Measurements from ENCODE around the gene ZNF618. TPM values are rescaled to one million over a fixed set of nuclear protein-coding genes. Genes with fewer than 3 reads are reported as not detected.
"Not testable (repeated sequence)": the region's sequence is repeated elsewhere in the genome, so short reads cannot be mapped to it uniquely, and the experiment has no call there.

Gene ZNF618
- polyA plus RNA-seq, 4 donors, result 0.22 to 5.5 (median 1.9) TPM

GRCh38 chr9:114037249-114037648 is 161.1 kb downstream of the ZNF618 start:
- Histone ChIP-seq H3K9me3 (ENCODE audit: control insufficient read depth in 2 of 2, insufficient read depth in 1 of 2, low read depth in 1 of 2, low read length in 1 of 2) (peaks cover 0 to 5% of the 10 kb centered on the region in 2 donors), H3K27ac (ENCODE audit: low read depth in 1 of 3, low read length in 2 of 3) (no peak overlapping the region), H3K4me3 (ENCODE audit: low read depth in 1 of 3, low read length in 3 of 3) (no peak overlapping the region), H3K27me3 (ENCODE audit: control insufficient read depth in 3 of 3, insufficient read depth in 3 of 3, low read length in 3 of 3) (no peaks in the 10 kb centered on the region), H3K4me1 (ENCODE audit: control insufficient read depth in 3 of 3, insufficient read depth in 2 of 3, low read depth in 1 of 3, low read length in 2 of 3) (no peaks in the 10 kb centered on the region), H3K36me3 (ENCODE audit: control insufficient read depth in 3 of 3, insufficient read depth in 2 of 3, low read depth in 1 of 3, low read length in 3 of 3) (peaks cover 0 to 65% (median 3%) of the 10 kb centered on the region in 3 donors)
- 78 to 88% (median 87%) methylated on average over 5 of the region's 5 CpGs for WGBS, 3 donors
- DNase-seq, result no peak
- FAIRE-seq, result no peak

- FAIRE-seq (no peak), DNase-seq (no peak)
- Histone ChIP-seq H3K27ac (ENCODE audit: low read depth in 1 of 3, low read length in 2 of 3) (no peak overlapping the region), H3K9me3 (ENCODE audit: control insufficient read depth in 2 of 2, insufficient read depth in 1 of 2, low read depth in 1 of 2, low read length in 1 of 2) (peaks cover 0 to 5% of the 10 kb centered on the region in 2 donors), H3K4me3 (ENCODE audit: low read depth in 1 of 3, low read length in 3 of 3) (no peak overlapping the region), H3K36me3 (ENCODE audit: control insufficient read depth in 3 of 3, insufficient read depth in 2 of 3, low read depth in 1 of 3, low read length in 3 of 3) (peaks cover 0 to 56% (median 3%) of the 10 kb centered on the region in 3 donors), H3K27me3 (ENCODE audit: control insufficient read depth in 3 of 3, insufficient read depth in 3 of 3, low read length in 3 of 3) (no peaks in the 10 kb centered on the region), H3K4me1 (ENCODE audit: control insufficient read depth in 3 of 3, insufficient read depth in 2 of 3, low read depth in 1 of 3, low read length in 2 of 3) (no peaks in the 10 kb centered on the region)
- WGBS, 3 donors, result 85 to 91% (median 90%) methylated on average over 19 of the region's 19 CpGs
These were observed 162.0 kb downstream of the ZNF618 start for GRCh38 chr9:114037961-114038723.

GRCh38 chr9:114038724-114039313 is 162.7 kb downstream of the ZNF618 start:
- peaks cover 0 to 50% (median 3%) of the 10 kb centered on the region in 3 donors for H3K36me3 ChIP-seq (ENCODE audit: control insufficient read depth in 3 of 3, insufficient read depth in 2 of 3, low read depth in 1 of 3, low read length in 3 of 3)
- FAIRE-seq (no peak), DNase-seq (no peak)
- no peak overlapping the region for H3K4me3 ChIP-seq (ENCODE audit: low read depth in 1 of 3, low read length in 3 of 3)
- H3K4me1 ChIP-seq (ENCODE audit: control insufficient read depth in 3 of 3, insufficient read depth in 2 of 3, low read depth in 1 of 3, low read length in 2 of 3), result no peaks in the 10 kb centered on the region
- no peaks in the 10 kb centered on the region for H3K27me3 ChIP-seq (ENCODE audit: control insufficient read depth in 3 of 3, insufficient read depth in 3 of 3, low read length in 3 of 3)
- no peak overlapping the region for H3K27ac ChIP-seq (ENCODE audit: low read depth in 1 of 3, low read length in 2 of 3)
- H3K9me3 ChIP-seq (ENCODE audit: control insufficient read depth in 2 of 2, insufficient read depth in 1 of 2, low read depth in 1 of 2, low read length in 1 of 2), result peaks cover 0 to 5% of the 10 kb centered on the region in 2 donors
- 92 to 94% (median 93%) methylated on average over 13 of the region's 13 CpGs for WGBS, 3 donors

GRCh38 chr9:114039484-114039883 is 163.4 kb downstream of the ZNF618 start:
- H3K4me3 ChIP-seq (ENCODE audit: low read depth in 1 of 3, low read length in 3 of 3), result no peak overlapping the region
- H3K27ac ChIP-seq (ENCODE audit: low read depth in 1 of 3, low read length in 2 of 3), result no peak overlapping the region
- H3K9me3 ChIP-seq (ENCODE audit: control insufficient read depth in 2 of 2, insufficient read depth in 1 of 2, low read depth in 1 of 2, low read length in 1 of 2), result peaks cover 0 to 5% of the 10 kb centered on the region in 2 donors
- FAIRE-seq (no peak), DNase-seq (no peak)
- 76 to 82% (median 80%) methylated on average over 5 of the region's 5 CpGs for WGBS, 3 donors
- H3K4me1 ChIP-seq (ENCODE audit: control insufficient read depth in 3 of 3, insufficient read depth in 2 of 3, low read depth in 1 of 3, low read length in 2 of 3), result no peaks in the 10 kb centered on the region
- H3K36me3 ChIP-seq (ENCODE audit: control insufficient read depth in 3 of 3, insufficient read depth in 2 of 3, low read depth in 1 of 3, low read length in 3 of 3), result peaks cover 0 to 44% (median 3%) of the 10 kb centered on the region in 3 donors
- H3K27me3 ChIP-seq (ENCODE audit: control insufficient read depth in 3 of 3, insufficient read depth in 3 of 3, low read length in 3 of 3), result no peaks in the 10 kb centered on the region

- not testable (repeated sequence) for H3K27ac ChIP-seq (ENCODE audit: low read depth in 1 of 3, low read length in 2 of 3); H3K27me3 ChIP-seq (ENCODE audit: control insufficient read depth in 3 of 3, insufficient read depth in 3 of 3, low read length in 3 of 3); DNase-seq; FAIRE-seq; H3K9me3 ChIP-seq (ENCODE audit: control insufficient read depth in 2 of 2, insufficient read depth in 1 of 2, low read depth in 1 of 2, low read length in 1 of 2); H3K4me3 ChIP-seq (ENCODE audit: low read depth in 1 of 3, low read length in 3 of 3); H3K4me1 ChIP-seq (ENCODE audit: control insufficient read depth in 3 of 3, insufficient read depth in 2 of 3, low read depth in 1 of 3, low read length in 2 of 3)
- H3K36me3 ChIP-seq (ENCODE audit: control insufficient read depth in 3 of 3, insufficient read depth in 2 of 3, low read depth in 1 of 3, low read length in 3 of 3), result peaks cover 0 to 16% (median 0%) of the 10 kb centered on the region in 3 donors
These were observed 167.6 kb downstream of the ZNF618 start for GRCh38 chr9:114043660-114044059.

- H3K36me3 ChIP-seq (ENCODE audit: control insufficient read depth in 3 of 3, insufficient read depth in 2 of 3, low read depth in 1 of 3, low read length in 3 of 3), result peaks cover 0 to 29% (median 0%) of the 10 kb centered on the region in 3 donors
- WGBS, 3 donors, result 94 to 95% (median 94%) methylated on average over 4 of the region's 4 CpGs
These were observed 170.2 kb downstream of the ZNF618 start for GRCh38 chr9:114046237-114046755.

GRCh38 chr9:114046875-114047274 is 170.8 kb downstream of the ZNF618 start:
- Histone ChIP-seq H3K27ac (ENCODE audit: low read depth in 1 of 3, low read length in 2 of 3) (no peak overlapping the region), H3K27me3 (ENCODE audit: control insufficient read depth in 3 of 3, insufficient read depth in 3 of 3, low read length in 3 of 3) (no peaks in the 10 kb centered on the region), H3K9me3 (ENCODE audit: control insufficient read depth in 2 of 2, insufficient read depth in 1 of 2, low read depth in 1 of 2, low read length in 1 of 2) (no peaks in the 10 kb centered on the region), H3K4me3 (ENCODE audit: low read depth in 1 of 3, low read length in 3 of 3) (no peak overlapping the region), H3K4me1 (ENCODE audit: control insufficient read depth in 3 of 3, insufficient read depth in 2 of 3, low read depth in 1 of 3, low read length in 2 of 3) (no peaks in the 10 kb centered on the region), H3K36me3 (ENCODE audit: control insufficient read depth in 3 of 3, insufficient read depth in 2 of 3, low read depth in 1 of 3, low read length in 3 of 3) (peaks cover 0 to 34% (median 0%) of the 10 kb centered on the region in 3 donors)
- FAIRE-seq (no peak), DNase-seq (no peak)
- WGBS, 3 donors, result 80 to 93% (median 83%) methylated on average over 1 of the region's 1 CpG

More at GRCh38 chr9:114046237-114046755, 170.2 kb downstream of the ZNF618 start:
- H3K4me3 ChIP-seq (ENCODE audit: low read depth in 1 of 3, low read length in 3 of 3), result no peak overlapping the region
- DNase-seq (no peak), FAIRE-seq (no peak)
- H3K9me3 ChIP-seq (ENCODE audit: control insufficient read depth in 2 of 2, insufficient read depth in 1 of 2, low read depth in 1 of 2, low read length in 1 of 2), result no peaks in the 10 kb centered on the region
- no peak overlapping the region for H3K27ac ChIP-seq (ENCODE audit: low read depth in 1 of 3, low read length in 2 of 3)
- H3K4me1 ChIP-seq (ENCODE audit: control insufficient read depth in 3 of 3, insufficient read depth in 2 of 3, low read depth in 1 of 3, low read length in 2 of 3), result no peaks in the 10 kb centered on the region
- H3K27me3 ChIP-seq (ENCODE audit: control insufficient read depth in 3 of 3, insufficient read depth in 3 of 3, low read length in 3 of 3), result no peaks in the 10 kb centered on the region

GRCh38 chr9:114047717-114048116 is 171.6 kb downstream of the ZNF618 start:
- no peaks in the 10 kb centered on the region for H3K9me3 ChIP-seq (ENCODE audit: control insufficient read depth in 2 of 2, insufficient read depth in 1 of 2, low read depth in 1 of 2, low read length in 1 of 2)
- no peak for FAIRE-seq
- DNase-seq, result peak; percentile 37 to 54
- peaks cover 0 to 42% (median 0%) of the 10 kb centered on the region in 3 donors for H3K36me3 ChIP-seq (ENCODE audit: control insufficient read depth in 3 of 3, insufficient read depth in 2 of 3, low read depth in 1 of 3, low read length in 3 of 3)
- no peak overlapping the region for H3K4me3 ChIP-seq (ENCODE audit: low read depth in 1 of 3, low read length in 3 of 3)
- no peaks in the 10 kb centered on the region for H3K27me3 ChIP-seq (ENCODE audit: control insufficient read depth in 3 of 3, insufficient read depth in 3 of 3, low read length in 3 of 3)
- 44 to 74% (median 66%) methylated on average over 3 of the region's 3 CpGs for WGBS, 3 donors
- H3K4me1 ChIP-seq (ENCODE audit: control insufficient read depth in 3 of 3, insufficient read depth in 2 of 3, low read depth in 1 of 3, low read length in 2 of 3), result no peaks in the 10 kb centered on the region
- H3K27ac ChIP-seq (ENCODE audit: low read depth in 1 of 3, low read length in 2 of 3), result no peak overlapping the region
